Spleen (tissue), 7 donors: Measurements from ENCODE around the gene COBLL1.

Experiments used
- POLR2A ChIP-seq, 3 donors: fragments of 450-650 bp; IDR thresholded peaks; one replicate each; pipeline ENCODE4 v1.5.1; 2017; ENCODE audit warnings: antibody characterized with exemption in 3 of 3, mild to moderate bottlenecking in 1 of 3
- POLR2AphosphoS5 ChIP-seq, 3 donors: sonication (generic); formaldehyde crosslinking; IDR thresholded peaks; one replicate each; pipeline ENCODE4 v1.5.1; 2017; ENCODE audit warnings: antibody characterized with exemption in 3 of 3
- TF ChIP-seq, protein P1 (sequence below), 11 experiments: fragments of 200-600 bp in 7 of 11; fragments of 450-650 bp in 4 of 11; sonication (generic) in 4 of 11; IDR thresholded peaks in 8 of 11; conservative IDR thresholded peaks in 3 of 11; 1 replicate in 7 of 11; 2 replicates in 4 of 11; pipeline versions ENCODE4 v1.4.0 to v1.8.0; 2016 to 2021; ENCODE audit warnings: antibody characterized with exemption in 11 of 11, inconsistent platforms in 4 of 11, mild to moderate bottlenecking in 1 of 11
- donor health status: DM: no; HTN: no; CAD: no; lungs with moderate emphysema.
- donor health status: DM: no; HTN: no; CAD: no.
- donor health status: DM: no; HTN: no; CAD: no.

DNA sequence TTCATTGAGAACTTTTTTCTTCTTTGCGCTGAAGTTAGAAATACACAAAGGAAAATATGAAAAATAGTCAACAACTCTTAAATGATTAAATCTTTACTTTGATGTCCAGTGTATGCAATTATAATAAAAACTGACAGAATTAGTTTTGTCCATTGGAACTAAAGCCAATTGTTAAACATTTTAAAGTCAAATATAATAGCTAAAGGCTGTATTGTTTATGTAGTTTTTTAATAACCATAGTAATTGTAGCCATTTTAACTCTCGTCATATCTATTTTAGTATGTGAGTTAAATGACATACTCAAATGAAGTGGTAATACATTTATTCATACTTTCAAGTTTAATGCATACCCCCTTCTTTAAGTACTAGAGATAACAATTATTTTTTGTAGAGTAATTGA lies 4.7 kb upstream of the COBLL1 start:
- TF ChIP-seq POLR2A (IDR thresholded peaks at IDR 0.05), result no peak
- TF ChIP-seq, protein P1, sequence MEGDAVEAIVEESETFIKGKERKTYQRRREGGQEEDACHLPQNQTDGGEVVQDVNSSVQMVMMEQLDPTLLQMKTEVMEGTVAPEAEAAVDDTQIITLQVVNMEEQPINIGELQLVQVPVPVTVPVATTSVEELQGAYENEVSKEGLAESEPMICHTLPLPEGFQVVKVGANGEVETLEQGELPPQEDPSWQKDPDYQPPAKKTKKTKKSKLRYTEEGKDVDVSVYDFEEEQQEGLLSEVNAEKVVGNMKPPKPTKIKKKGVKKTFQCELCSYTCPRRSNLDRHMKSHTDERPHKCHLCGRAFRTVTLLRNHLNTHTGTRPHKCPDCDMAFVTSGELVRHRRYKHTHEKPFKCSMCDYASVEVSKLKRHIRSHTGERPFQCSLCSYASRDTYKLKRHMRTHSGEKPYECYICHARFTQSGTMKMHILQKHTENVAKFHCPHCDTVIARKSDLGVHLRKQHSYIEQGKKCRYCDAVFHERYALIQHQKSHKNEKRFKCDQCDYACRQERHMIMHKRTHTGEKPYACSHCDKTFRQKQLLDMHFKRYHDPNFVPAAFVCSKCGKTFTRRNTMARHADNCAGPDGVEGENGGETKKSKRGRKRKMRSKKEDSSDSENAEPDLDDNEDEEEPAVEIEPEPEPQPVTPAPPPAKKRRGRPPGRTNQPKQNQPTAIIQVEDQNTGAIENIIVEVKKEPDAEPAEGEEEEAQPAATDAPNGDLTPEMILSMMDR (IDR thresholded peaks at IDR 0.05 in 8 of 11, conservative IDR thresholded peaks at IDR 0.05 in 3 of 11), result no peak
- no peak for TF ChIP-seq POLR2AphosphoS5 (IDR thresholded peaks at IDR 0.05)
